RCC 7860 (cell line): Measurements from ENCODE around the gene GSTA5.
"Not testable (repeated sequence)": the region's sequence is repeated elsewhere in the genome, so short reads cannot be mapped to it uniquely, and the experiment has no call there.

ENCODE experiments used
- DNase-seq: peaks from one replicate; pipeline ENCODE4 v3.0.0-alpha.2; 2015; ENCODE audit warnings: low spot score
- FAIRE-seq: peaks from 2 replicates; lab custom pipeline; 2012; peaks lifted over from hg19 to GRCh38; lab: Jason Lieb, UNC

GSTA5 gene

GRCh38 chr6:52839124-52840055 lies 1.2 kb downstream of the GSTA5 start:
- FAIRE-seq (peak; percentile 24), DNase-seq (peak; percentile 54)

- DNase-seq (no peak), FAIRE-seq (no peak)
Observed at GRCh38 chr6:52834481-52834880, 6.1 kb downstream of the GSTA5 start.

GRCh38 chr6:52830869-52831268 lies 9.7 kb downstream of the GSTA5 start:
- not testable (repeated sequence) for FAIRE-seq, DNase-seq

GRCh38 chr6:52829046-52829817 lies 11.4 kb downstream of the GSTA5 start:
- DNase-seq: no peak
- no peak for FAIRE-seq

- FAIRE-seq, DNase-seq: not testable (repeated sequence)
Observed at GRCh38 chr6:52828621-52829020, 12.0 kb downstream of the GSTA5 start.

- not testable (repeated sequence) for FAIRE-seq, DNase-seq
Observed at GRCh38 chr6:52827073-52827783, 13.4 kb downstream of the GSTA5 start.

GRCh38 chr6:52826513-52826912 lies 14.1 kb downstream of the GSTA5 start:
- FAIRE-seq (no peak), DNase-seq (no peak)

GRCh38 chr6:52825900-52826459 lies 14.6 kb downstream of the GSTA5 start:
- not testable (repeated sequence) for FAIRE-seq, DNase-seq

- DNase-seq, FAIRE-seq: not testable (repeated sequence)
Observed at GRCh38 chr6:52825270-52825793, 15.3 kb downstream of the GSTA5 start.

- no peak for DNase-seq
- FAIRE-seq: no peak
Observed at GRCh38 chr6:52821842-52822241, 18.8 kb downstream of the GSTA5 start.

GRCh38 chr6:52820198-52820597 lies 20.4 kb downstream of the GSTA5 start:
- FAIRE-seq (no peak), DNase-seq (no peak)

- DNase-seq (peak; percentile 33), FAIRE-seq (no peak)
Observed at GRCh38 chr6:52815167-52816092, 25.2 kb downstream of the GSTA5 start.

GRCh38 chr6:52814545-52814944 lies 26.1 kb downstream of the GSTA5 start:
- not testable (repeated sequence) for DNase-seq, FAIRE-seq

- not testable (repeated sequence) for FAIRE-seq, DNase-seq
Observed at GRCh38 chr6:52809777-52810176, 30.8 kb downstream of the GSTA5 start.

- DNase-seq (no peak), FAIRE-seq (no peak)
Observed at GRCh38 chr6:52808660-52809059, 32.0 kb downstream of the GSTA5 start.

- FAIRE-seq: not testable (repeated sequence)
Observed at GRCh38 chr6:52803668-52804255, 36.9 kb downstream of the GSTA5 start, which contains the start of gene GSTA1. GSTA1 (minus strand) TSS chr6:52803816; CDS start chr6:52799267, 4,549 bp downstream.

GRCh38 chr6:52802806-52803205 lies 37.8 kb downstream of the GSTA5 start:
- DNase-seq (no peak), FAIRE-seq (no peak)

More at GRCh38 chr6:52803668-52804255, 36.9 kb downstream of the GSTA5 start, which contains the start of gene GSTA1:
- not testable (repeated sequence) for DNase-seq

- no peak for DNase-seq
- no peak for FAIRE-seq
Observed at GRCh38 chr6:52801188-52801841, 39.3 kb downstream of the GSTA5 start.
